ENCODE data around the gene NDUFS7.

The NDUFS7 gene

DNA sequence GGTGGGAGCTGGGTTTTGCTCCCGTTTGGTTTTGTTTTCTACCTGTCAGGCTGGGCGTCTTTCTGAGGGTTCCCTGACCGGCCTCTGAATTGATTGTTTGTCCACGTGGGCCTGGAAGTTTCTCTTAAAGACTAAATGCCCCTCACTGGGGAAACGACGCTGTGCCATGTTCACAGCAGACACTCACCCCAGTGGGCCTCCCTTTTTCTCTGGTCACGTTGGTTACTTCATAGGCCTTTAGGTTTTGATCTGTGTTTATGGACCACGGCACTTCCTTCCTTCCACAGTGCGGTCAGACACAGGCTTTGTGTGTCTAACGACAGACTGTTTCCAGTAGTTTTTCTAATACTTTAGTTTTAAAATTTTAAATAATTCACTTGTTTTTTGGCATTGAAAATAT is 20.1 kb upstream of the NDUFS7 start:
- TF ChIP-seq OSR1 (CRISPR knock-in tag; IDR thresholded peaks at IDR 0.05) (no peak), CSDC2 (CRISPR knock-in tag; IDR thresholded peaks at IDR 0.05) (no peak), ZNF70 (CRISPR knock-in tag; IDR thresholded peaks at IDR 0.05) (no peak), ZNF565 (CRISPR knock-in tag; conservative IDR thresholded peaks at IDR 0.05; ENCODE audit: low read depth) (no peak), SNAI2 (CRISPR knock-in tag; IDR thresholded peaks at IDR 0.05) (no peak), ESRRG (CRISPR knock-in tag; IDR thresholded peaks at IDR 0.05) (no peak), ZFP30 (CRISPR knock-in tag; IDR thresholded peaks at IDR 0.05) (no peak), TOX (CRISPR knock-in tag; IDR thresholded peaks at IDR 0.05; ENCODE audit: borderline replicate concordance) (no peak), TCF4 (CRISPR knock-in tag; IDR thresholded peaks at IDR 0.05; ENCODE audit: borderline replicate concordance) (no peak), ZC3H10 (CRISPR knock-in tag; IDR thresholded peaks at IDR 0.05) (no peak), BACH2 (CRISPR knock-in tag; IDR thresholded peaks at IDR 0.05; ENCODE audit: borderline replicate concordance) (no peak), PPARA (CRISPR knock-in tag; IDR thresholded peaks at IDR 0.05; ENCODE audit: borderline replicate concordance) (no peak)
- TF ChIP-seq, protein P1, sequence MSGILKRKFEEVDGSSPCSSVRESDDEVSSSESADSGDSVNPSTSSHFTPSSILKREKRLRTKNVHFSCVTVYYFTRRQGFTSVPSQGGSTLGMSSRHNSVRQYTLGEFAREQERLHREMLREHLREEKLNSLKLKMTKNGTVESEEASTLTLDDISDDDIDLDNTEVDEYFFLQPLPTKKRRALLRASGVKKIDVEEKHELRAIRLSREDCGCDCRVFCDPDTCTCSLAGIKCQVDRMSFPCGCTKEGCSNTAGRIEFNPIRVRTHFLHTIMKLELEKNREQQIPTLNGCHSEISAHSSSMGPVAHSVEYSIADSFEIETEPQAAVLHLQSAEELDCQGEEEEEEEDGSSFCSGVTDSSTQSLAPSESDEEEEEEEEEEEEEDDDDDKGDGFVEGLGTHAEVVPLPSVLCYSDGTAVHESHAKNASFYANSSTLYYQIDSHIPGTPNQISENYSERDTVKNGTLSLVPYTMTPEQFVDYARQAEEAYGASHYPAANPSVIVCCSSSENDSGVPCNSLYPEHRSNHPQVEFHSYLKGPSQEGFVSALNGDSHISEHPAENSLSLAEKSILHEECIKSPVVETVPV (CRISPR knock-in tag; IDR thresholded peaks at IDR 0.05): no peak
- TF ChIP-seq, protein P2, sequence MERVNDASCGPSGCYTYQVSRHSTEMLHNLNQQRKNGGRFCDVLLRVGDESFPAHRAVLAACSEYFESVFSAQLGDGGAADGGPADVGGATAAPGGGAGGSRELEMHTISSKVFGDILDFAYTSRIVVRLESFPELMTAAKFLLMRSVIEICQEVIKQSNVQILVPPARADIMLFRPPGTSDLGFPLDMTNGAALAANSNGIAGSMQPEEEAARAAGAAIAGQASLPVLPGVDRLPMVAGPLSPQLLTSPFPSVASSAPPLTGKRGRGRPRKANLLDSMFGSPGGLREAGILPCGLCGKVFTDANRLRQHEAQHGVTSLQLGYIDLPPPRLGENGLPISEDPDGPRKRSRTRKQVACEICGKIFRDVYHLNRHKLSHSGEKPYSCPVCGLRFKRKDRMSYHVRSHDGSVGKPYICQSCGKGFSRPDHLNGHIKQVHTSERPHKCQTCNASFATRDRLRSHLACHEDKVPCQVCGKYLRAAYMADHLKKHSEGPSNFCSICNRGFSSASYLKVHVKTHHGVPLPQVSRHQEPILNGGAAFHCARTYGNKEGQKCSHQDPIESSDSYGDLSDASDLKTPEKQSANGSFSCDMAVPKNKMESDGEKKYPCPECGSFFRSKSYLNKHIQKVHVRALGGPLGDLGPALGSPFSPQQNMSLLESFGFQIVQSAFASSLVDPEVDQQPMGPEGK (CRISPR knock-in tag; IDR thresholded peaks at IDR 0.05; ENCODE audit: borderline replicate concordance): no peak
- ATAC-seq: no peak

DNA sequence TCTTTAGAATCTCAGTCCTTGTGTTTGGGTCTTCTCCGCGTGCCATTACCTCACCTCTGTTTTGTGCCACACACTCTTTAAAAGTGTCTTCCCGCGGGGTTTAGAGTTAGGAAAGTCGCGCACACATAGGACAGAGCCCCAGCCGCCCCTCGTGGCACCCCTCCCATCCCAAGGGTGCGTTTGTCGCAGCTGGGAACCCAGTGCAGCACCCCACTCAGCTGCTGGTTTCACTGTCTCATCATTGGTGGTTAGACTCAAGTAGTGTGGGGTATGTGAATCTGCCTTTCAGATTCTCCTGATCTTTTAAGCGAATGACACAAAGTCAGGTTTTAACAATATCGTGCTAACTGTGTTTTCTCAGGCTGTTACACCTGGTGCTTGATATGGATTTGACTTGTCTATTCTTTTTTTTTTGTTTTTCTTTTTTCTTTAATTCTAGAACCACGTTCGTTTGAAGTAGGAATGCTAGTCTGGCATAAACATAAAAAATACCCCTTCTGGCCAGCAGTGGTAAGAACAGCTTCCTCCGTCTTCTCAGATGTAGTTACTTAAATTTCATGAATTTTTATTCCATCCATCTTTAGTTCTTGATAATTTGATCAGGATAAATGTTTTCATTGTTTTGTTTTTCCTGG is 19.5 kb upstream of the NDUFS7 start:
- ATAC-seq: no peak
- TF ChIP-seq ZC3H10 (CRISPR knock-in tag; IDR thresholded peaks at IDR 0.05) (no peak), CSDC2 (CRISPR knock-in tag; IDR thresholded peaks at IDR 0.05) (no peak), ZFP3 (CRISPR knock-in tag; IDR thresholded peaks at IDR 0.05) (no peak), ZNF565 (CRISPR knock-in tag; conservative IDR thresholded peaks at IDR 0.05; ENCODE audit: low read depth) (no peak), ISL1 (CRISPR knock-in tag; IDR thresholded peaks at IDR 0.05) (no peak), TOX (CRISPR knock-in tag; IDR thresholded peaks at IDR 0.05; ENCODE audit: borderline replicate concordance) (no peak)

DNA sequence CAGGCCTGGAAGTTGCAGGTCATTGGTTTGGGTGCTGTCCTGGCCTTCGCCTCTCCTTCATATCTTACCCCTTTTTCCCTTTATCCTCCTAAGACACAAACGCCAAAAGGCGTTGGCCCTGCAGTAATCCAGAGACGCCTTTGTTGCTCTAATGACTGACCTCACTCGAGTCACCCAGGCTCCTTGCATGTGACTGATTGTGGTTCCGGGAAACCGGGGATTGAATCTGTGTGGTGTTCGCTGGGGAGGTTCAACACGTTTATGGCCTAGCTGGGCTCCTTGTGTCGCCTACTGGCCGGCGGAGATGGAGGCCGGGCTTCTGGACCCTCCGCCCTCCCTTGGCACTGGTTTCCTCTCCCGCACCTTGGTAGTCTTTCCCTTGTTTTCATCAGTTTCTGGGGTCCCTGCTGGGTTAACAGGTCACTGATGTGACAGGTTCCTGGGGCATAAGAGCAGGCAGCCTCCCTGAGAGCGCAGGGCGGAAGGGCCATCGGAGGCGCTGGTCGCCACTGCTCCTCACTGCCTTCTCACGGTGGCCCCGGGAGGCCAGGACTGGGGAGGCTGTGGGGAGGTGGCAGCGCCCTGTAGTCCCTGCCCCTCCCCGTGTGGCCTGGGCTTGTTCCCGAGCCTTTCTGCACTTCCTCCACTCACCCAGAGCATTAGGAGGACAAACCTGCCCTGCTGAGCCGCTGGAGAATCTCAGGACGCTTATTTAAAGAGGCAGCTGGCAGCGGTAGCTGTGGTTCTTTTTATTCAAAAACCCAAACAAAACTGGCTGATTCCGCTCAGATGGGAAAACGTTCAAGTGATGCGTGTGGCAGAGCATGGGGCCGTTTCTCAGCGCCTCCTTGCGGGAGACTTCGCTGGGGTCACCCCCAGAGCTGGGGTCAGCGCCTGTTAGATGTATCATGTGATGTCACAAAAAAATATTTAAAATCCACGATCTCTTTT is 18.1 kb upstream of the NDUFS7 start:
- no peak for TF ChIP-seq BACH2 (CRISPR knock-in tag; IDR thresholded peaks at IDR 0.05; ENCODE audit: borderline replicate concordance)
- no peak for TF ChIP-seq ZNF70 (CRISPR knock-in tag; IDR thresholded peaks at IDR 0.05)
- ATAC-seq: no peak

DNA sequence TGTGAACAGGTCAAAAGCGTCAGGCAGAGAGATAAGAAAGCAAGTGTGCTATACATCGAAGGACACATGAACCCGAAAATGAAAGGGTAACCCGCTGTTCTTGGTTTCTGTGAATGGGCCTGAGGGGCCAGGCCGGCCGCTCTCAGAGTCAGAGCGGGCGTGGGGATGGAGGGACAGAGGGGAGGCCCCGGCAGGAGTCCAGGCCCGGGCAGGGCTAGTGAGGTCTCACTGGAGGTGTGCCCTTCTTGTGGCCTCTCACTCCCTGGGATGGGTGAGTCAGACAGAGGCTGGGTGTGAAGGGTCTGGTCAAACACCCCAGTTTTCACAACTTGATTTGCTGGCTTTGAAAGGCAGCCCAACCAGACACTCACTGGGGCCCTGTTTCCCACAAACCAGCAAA is 17.4 kb upstream of the NDUFS7 start:
- no peak for ATAC-seq
- TF ChIP-seq, protein P3, sequence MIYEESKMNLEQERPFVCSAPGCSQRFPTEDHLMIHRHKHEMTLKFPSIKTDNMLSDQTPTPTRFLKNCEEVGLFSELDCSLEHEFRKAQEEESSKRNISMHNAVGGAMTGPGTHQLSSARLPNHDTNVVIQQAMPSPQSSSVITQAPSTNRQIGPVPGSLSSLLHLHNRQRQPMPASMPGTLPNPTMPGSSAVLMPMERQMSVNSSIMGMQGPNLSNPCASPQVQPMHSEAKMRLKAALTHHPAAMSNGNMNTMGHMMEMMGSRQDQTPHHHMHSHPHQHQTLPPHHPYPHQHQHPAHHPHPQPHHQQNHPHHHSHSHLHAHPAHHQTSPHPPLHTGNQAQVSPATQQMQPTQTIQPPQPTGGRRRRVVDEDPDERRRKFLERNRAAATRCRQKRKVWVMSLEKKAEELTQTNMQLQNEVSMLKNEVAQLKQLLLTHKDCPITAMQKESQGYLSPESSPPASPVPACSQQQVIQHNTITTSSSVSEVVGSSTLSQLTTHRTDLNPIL (CRISPR knock-in tag; IDR thresholded peaks at IDR 0.05; ENCODE audit: low read depth): no peak
- TF ChIP-seq SNAI2 (CRISPR knock-in tag; IDR thresholded peaks at IDR 0.05): no peak
- no peak for TF ChIP-seq GLIS3 (CRISPR knock-in tag; IDR thresholded peaks at IDR 0.05)
- no peak for TF ChIP-seq OSR1 (CRISPR knock-in tag; IDR thresholded peaks at IDR 0.05)
- no peak for TF ChIP-seq PPARA (CRISPR knock-in tag; IDR thresholded peaks at IDR 0.05; ENCODE audit: borderline replicate concordance)
- TF ChIP-seq, protein P1 (CRISPR knock-in tag; IDR thresholded peaks at IDR 0.05): no peak
